ENCODE results near the gene STK11IP. TPM values are rescaled to one million over a fixed set of nuclear protein-coding genes. Genes with fewer than 3 reads are reported as not detected.

The STK11IP gene
- total RNA-seq, 1 experiment from 2014 or later: 45.0 TPM

GRCh38 chr2:219641390-219642068, 43.9 kb downstream of the STK11IP start:
- Histone ChIP-seq H3K9me3 (ENCODE audit: control insufficient read depth in 1 of 2, insufficient read depth in 1 of 2, low read depth in 1 of 2, low read length in 2 of 2) (no peaks in the 10 kb centered on the region), H3K27ac (ENCODE audit: low read depth, low read length) (no peak overlapping the region), H3K79me2 (ENCODE audit: insufficient read depth, low read length) (no peaks in the 10 kb centered on the region), H2AFZ (ENCODE audit: low read depth, low read length, poor library complexity, severe bottlenecking) (no peak overlapping the region), H3K27me3 (ENCODE audit: insufficient read depth, low read length) (no peaks in the 10 kb centered on the region), H3K4me1 (ENCODE audit: control insufficient read depth in 1 of 2, insufficient read depth in 2 of 2, low read length in 2 of 2) (peaks cover 22 to 50% of the 10 kb centered on the region in 2 experiments), H3K9me2 (ENCODE audit: insufficient read depth) (no peaks in the 10 kb centered on the region), H3K36me3 (ENCODE audit: control insufficient read depth in 1 of 2, insufficient read depth in 2 of 2, low read length in 2 of 2) (peaks cover 2 to 20% of the 10 kb centered on the region in 2 experiments; a peak in 2 of 4 replicates), H3K4me2 (ENCODE audit: low read length) (no peak overlapping the region), H4K20me1 (ENCODE audit: insufficient read depth) (no peaks in the 10 kb centered on the region), H3K9ac (ENCODE audit: low read length) (no peak overlapping the region), H3K4me3 (replicated peaks in 1 of 2; ENCODE audit: low read depth in 1 of 2, low read length in 2 of 2) (no peak overlapping the region)
- no peak for DNase-seq (ENCODE audit: low read depth, low spot score)
- intact Hi-C loops (cut with micrococcal nuclease): loop anchor here (1.0 to 10.0 kb wide), 3 partner anchors 48 to 237 kb away; no protein-coding TSS in a partner anchor
- ChIA-PET POLR2A (no interaction called here), RAD21 (ENCODE audit: low non-redundant PET in 1 of 2, low total read pairs in 2 of 2, uncharacterized antibody in 2 of 2, unreplicated experiment in 2 of 2) (no interaction called here), CTCF (interaction anchor here (1.5 to 3.3 kb wide), 2 partner anchors 48 to 101 kb away, joined by 3 to 16 read pairs; no protein-coding TSS in a partner anchor)
- no peak for ATAC-seq
- no TSS peak for BruUV-seq (replicated peaks)
- no peak for TF ChIP-seq RAD21 (IDR thresholded peaks at IDR 0.05; ENCODE audit: low read depth)
- TF ChIP-seq TCF7L2 (IDR thresholded peaks at IDR 0.05; ENCODE audit: borderline replicate concordance, extremely low read depth, insufficient read depth, insufficient read length): no peak
- no peak for TF ChIP-seq JUND (IDR thresholded peaks at IDR 0.05)
- TF ChIP-seq CBX3 (IDR thresholded peaks at IDR 0.05; ENCODE audit: low read depth): no peak
- TF ChIP-seq POLR2A (IDR thresholded peaks at IDR 0.05; ENCODE audit: borderline replicate concordance, extremely low read depth, insufficient read depth, insufficient read length): no peak
- TF ChIP-seq EZH2phosphoT487 (IDR thresholded peaks at IDR 0.05; ENCODE audit: borderline replicate concordance): no peak
- TF ChIP-seq YY1 (IDR thresholded peaks at IDR 0.05; ENCODE audit: extremely low read depth, insufficient replicate concordance, low read depth, low read length): no peak
- no peak for TF ChIP-seq REST (IDR thresholded peaks at IDR 0.05; ENCODE audit: low read depth)
- no peak for TF ChIP-seq SRF (IDR thresholded peaks at IDR 0.05; ENCODE audit: low read depth)
- no peak for TF ChIP-seq EGR1 (IDR thresholded peaks at IDR 0.05; ENCODE audit: low read depth)
- TF ChIP-seq ZBTB33 (IDR thresholded peaks at IDR 0.05; ENCODE audit: extremely low read depth, insufficient replicate concordance, low read length): no peak
- TF ChIP-seq POLR2AphosphoS5 (IDR thresholded peaks at IDR 0.05; ENCODE audit: low read depth, low read length): no peak
- no peak for TF ChIP-seq CEBPB (IDR thresholded peaks at IDR 0.05; ENCODE audit: low read depth)
- TF ChIP-seq FOSL1 (IDR thresholded peaks at IDR 0.05; ENCODE audit: low read depth): no peak
- no peak for TF ChIP-seq ZNF274 (IDR thresholded peaks at IDR 0.05; ENCODE audit: low read depth, low read length)
- TF ChIP-seq, protein P1, sequence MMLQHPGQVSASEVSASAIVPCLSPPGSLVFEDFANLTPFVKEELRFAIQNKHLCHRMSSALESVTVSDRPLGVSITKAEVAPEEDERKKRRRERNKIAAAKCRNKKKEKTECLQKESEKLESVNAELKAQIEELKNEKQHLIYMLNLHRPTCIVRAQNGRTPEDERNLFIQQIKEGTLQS (IDR thresholded peaks at IDR 0.05): no peak
- no peak for TF ChIP-seq MAX (IDR thresholded peaks at IDR 0.05)
- TF ChIP-seq, protein P2, sequence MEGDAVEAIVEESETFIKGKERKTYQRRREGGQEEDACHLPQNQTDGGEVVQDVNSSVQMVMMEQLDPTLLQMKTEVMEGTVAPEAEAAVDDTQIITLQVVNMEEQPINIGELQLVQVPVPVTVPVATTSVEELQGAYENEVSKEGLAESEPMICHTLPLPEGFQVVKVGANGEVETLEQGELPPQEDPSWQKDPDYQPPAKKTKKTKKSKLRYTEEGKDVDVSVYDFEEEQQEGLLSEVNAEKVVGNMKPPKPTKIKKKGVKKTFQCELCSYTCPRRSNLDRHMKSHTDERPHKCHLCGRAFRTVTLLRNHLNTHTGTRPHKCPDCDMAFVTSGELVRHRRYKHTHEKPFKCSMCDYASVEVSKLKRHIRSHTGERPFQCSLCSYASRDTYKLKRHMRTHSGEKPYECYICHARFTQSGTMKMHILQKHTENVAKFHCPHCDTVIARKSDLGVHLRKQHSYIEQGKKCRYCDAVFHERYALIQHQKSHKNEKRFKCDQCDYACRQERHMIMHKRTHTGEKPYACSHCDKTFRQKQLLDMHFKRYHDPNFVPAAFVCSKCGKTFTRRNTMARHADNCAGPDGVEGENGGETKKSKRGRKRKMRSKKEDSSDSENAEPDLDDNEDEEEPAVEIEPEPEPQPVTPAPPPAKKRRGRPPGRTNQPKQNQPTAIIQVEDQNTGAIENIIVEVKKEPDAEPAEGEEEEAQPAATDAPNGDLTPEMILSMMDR (IDR thresholded peaks at IDR 0.05 in 2 of 3, conservative IDR thresholded peaks at IDR 0.05 in 1 of 3; ENCODE audit: borderline replicate concordance in 1 of 3, insufficient read depth in 1 of 3, low read depth in 2 of 3, low read length in 2 of 3): no peak
- no peak for TF ChIP-seq ELF1 (IDR thresholded peaks at IDR 0.05; ENCODE audit: borderline replicate concordance, low read depth)
- no peak for TF ChIP-seq SIN3A (IDR thresholded peaks at IDR 0.05; ENCODE audit: low read depth)

All from HCT116 (cell line).